ENCODE data around the gene NPIPB2. TPM values are rescaled to one million over a fixed set of nuclear protein-coding genes. Genes with fewer than 3 reads are reported as not detected.

NPIPB2 gene
- polyA plus RNA-seq, 3 donors: 4.1 to 14.8 (median 5.4) TPM

- DNase-seq (ENCODE audit: extremely low read depth in 1 of 11, low read depth in 9 of 11, low spot score in 4 of 11): no peak
Observed at GRCh38 chr16:11914210-11915113, 27.4 kb downstream of the NPIPB2 start.

- DNase-seq (ENCODE audit: extremely low read depth in 1 of 11, low read depth in 9 of 11, low spot score in 4 of 11): no peak
Observed at GRCh38 chr16:11913425-11914079, 28.3 kb downstream of the NPIPB2 start.

DNA sequence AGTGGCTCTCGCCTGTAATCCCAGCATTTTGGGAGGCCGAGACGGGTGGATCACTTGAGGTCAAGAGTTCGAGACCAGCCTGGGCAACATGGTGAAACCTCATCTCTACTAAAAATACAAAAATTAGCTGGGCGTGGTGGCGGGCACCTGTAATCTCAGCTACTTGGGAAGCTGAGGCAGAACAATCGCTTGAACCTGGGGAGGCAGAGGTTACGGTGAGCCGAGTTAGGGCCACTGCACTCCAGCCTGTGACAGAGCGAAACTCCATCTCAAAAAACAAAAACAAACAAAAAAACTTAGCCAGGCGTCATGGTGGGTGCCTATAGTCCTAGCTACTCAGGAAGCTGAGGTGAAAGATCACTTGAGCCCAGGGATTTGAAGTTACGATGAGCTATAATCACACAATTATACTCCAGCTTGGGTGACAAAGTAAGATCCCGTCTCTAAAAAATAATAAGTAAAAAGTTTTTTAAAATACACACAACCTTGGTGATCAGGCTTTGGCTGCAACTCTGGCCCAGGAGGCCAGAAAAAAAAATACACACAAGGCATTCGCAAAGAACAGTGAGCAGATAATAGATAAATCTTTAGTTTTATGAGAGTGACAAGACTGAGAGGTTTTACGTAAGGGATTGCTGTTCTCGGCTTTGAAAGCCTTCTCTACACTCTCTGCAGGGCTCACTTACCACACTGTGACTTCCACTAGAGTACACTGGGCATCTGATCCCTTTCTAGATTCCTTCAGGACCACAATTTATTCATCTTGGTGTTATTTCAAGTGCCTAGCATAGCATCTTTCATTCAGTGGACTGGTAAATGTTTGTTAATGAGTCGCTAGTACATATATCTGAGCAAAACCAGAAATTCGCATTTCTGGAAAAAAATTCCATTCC lies 31.9 kb downstream of the NPIPB2 start:
- no peak for DNase-seq (ENCODE audit: extremely low read depth in 1 of 11, low read depth in 9 of 11, low spot score in 4 of 11)

DNA sequence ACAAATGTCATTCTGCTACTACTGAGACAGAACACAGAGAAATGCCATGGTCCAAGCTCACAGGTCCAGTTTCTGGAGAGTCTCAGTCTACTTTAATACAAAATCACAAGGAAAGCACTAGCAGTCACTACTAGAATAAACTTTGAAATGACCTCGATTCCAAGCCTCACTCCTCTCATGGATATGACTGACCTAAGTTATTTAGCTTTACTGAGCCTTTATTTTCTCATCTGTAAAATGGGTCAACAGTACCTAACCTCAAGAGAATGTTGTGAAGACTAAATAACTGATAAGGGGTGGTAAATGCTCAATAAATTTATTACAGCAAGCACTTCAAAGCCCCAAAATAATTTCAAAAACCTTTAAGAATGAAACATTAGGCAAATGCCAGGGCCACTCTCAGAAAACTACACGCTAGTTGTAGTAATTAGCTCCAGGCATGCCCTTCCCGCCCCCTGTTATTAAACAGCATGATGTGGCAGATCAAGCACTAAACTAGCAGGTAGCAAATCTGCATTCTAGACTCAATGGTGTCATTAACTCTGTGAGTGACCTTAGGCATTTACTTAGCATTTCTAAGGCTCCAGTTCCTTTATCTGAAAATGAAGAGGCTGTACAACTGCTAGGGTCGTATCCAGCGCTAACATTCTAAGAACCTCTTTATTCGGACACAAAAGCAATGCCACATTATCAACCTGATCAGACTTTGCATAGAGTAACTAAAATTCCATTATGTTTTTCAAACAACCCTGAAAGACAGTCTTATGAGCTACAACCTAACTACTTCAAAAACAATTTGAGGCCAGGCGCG lies 34.5 kb downstream of the NPIPB2 start:
- DNase-seq (ENCODE audit: extremely low read depth in 1 of 11, low read depth in 9 of 11, low spot score in 4 of 11): no peak

- no peak for DNase-seq (ENCODE audit: extremely low read depth in 1 of 11, low read depth in 9 of 11, low spot score in 4 of 11)
Observed at GRCh38 chr16:11903906-11904305, 37.9 kb downstream of the NPIPB2 start.

DNA sequence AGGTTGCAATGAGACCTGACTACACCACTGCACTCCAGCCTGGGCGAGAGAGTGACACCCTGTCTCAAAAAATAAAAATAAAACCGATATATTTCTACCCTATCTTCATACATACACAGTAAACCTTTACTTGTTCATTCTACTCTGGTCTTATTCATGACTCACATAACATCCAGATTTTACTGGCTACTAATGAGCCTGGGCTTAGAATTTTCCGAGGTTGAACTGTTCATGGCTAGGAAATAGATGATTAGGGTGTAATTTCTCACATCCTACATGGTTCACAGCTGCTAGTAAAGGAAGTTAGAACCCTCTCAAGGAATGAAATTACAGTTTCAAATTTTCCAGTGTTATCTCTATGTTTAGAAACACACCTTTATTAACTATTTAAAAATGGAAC lies 40.8 kb downstream of the NPIPB2 start:
- no peak for DNase-seq (ENCODE audit: extremely low read depth in 1 of 11, low read depth in 9 of 11, low spot score in 4 of 11)

DNA sequence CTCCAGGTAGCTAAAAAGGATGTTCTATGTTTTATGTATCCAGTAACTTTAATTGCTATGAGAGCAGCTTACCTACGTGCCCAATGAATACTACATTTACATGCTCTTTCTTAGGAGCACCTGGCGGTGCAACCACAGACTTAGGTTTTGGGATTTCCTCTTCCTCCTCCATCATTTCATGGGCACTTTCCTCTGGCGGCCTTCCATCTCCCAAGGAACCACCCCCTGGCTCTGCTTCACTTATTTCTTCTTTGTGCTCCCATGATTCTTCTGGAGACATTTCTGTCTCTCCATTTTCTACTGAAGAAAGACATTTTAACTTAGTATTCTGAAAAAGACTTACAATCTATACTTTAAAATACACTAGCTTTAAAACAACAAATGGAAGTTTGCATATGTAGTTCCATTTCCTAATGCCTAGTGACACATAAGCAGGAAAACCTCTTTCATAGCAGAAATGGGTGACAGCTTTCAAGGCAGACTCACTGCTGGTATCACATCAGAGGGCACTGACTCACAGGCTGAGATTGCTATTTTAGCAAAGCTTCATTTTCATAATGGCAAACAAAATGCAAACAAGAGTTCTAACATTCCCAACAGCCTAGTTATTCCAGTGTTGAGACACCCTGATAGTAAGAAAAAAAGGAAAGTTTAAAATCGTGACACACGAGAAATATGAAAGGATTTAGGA lies 45.2 kb downstream of the NPIPB2 start:
- no peak for DNase-seq (ENCODE audit: extremely low read depth in 1 of 11, low read depth in 9 of 11, low spot score in 4 of 11)

- DNase-seq (ENCODE audit: extremely low read depth in 1 of 11, low read depth in 9 of 11, low spot score in 4 of 11): no peak
Observed at GRCh38 chr16:11893571-11893970, 48.3 kb downstream of the NPIPB2 start.

DNA sequence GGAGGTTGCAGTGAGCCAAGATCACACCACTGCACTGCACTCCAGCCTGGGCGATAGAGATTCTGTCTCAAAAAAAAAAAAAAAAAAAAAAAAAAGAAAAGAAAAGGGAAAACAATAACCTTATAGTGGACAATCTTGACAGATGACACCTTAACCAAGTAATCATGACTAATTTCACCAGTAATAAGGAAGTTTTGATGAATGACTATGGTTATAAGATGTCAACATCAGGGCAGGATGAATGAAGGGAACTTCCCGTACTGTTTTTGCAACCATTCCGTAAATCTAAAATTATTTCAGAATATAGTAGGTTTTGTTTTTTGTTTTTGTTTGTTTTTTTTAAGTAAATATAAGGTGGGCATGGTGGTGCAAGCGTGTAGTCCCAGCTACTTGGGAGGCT lies 49.1 kb downstream of the NPIPB2 start:
- no peak for DNase-seq (ENCODE audit: extremely low read depth in 1 of 11, low read depth in 9 of 11, low spot score in 4 of 11)

DNA sequence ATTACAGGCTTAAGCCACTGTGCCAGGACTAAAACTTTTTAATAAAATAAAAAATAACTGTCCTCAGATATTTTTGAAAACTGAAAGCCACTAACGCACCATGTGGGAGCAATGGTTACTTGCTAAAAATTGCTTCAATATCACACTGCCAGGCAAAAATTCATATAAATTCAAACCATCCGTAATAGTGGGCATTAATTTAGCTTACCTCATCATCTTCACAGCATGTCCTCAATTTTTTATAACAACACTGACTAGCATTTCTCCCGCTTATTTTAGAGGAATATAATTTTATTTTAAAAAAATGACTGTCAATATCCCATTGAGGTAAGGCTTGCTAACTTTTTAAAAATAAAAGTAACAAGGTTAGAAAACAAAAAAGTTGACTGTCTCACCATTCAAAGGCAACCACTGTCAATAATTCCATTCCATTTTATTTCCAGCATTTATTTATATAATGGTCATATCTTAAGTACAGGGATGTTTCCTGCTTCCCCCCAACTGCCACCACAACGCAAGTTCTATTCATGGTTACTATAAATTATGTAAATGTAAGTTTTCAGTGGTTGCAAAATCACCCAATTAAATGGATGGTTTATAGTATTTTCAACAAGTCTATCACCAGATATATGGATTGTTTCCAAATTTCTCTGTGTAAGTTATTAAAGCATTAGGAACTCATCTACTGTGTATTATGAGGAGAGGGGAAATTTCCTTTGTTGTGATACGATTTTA lies 51.4 kb downstream of the NPIPB2 start:
- DNase-seq (ENCODE audit: extremely low read depth in 1 of 11, low read depth in 9 of 11, low spot score in 4 of 11): no peak

GRCh38 chr16:11886881-11887280 lies 55.0 kb downstream of the NPIPB2 start:
- DNase-seq (ENCODE audit: extremely low read depth in 1 of 11, low read depth in 9 of 11, low spot score in 4 of 11): no peak

DNA sequence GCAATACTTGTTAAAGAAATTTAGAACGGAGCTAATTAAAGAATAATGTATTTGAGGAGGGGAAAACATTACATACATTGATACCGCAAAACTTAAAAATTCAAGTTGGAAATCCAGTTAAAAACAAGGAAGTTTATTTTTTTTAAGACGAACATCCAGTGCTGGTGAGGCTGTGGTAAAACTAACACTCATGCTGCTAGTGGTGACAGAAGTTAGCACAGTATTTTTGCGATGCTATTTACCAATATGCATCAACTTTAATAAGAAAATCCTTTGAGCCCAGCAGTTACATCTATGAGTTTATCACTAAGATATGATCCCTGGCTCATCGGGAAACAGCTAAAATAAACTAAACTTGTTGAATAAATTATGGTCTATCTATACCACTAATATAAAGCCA lies 57.8 kb downstream of the NPIPB2 start:
- no peak for DNase-seq (ENCODE audit: extremely low read depth in 1 of 11, low read depth in 9 of 11, low spot score in 4 of 11)

GRCh38 chr16:11880007-11880406 lies 61.8 kb downstream of the NPIPB2 start:
- DNase-seq (ENCODE audit: extremely low read depth in 1 of 11, low read depth in 9 of 11, low spot score in 4 of 11): no peak

DNA sequence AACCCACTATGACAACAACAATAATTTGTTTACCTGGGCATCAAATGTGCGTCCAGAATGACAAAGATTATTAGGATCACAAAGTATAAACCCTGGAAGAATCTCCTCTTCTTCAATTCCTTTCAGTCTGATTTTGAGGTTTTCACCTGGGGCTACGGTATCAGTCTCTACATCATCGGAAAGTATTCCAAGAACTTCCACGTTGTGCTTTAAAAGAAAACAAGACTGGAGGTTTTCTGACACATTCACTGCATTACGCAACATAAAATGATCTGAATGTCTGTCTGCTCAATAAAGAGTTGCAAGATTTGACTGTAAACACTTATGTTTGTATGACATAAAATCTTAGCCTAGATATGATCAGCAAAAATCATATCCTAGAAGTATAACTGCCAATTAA lies 64.5 kb downstream of the NPIPB2 start:
- no peak for DNase-seq (ENCODE audit: extremely low read depth in 1 of 11, low read depth in 9 of 11, low spot score in 4 of 11)
